GM10266 (cell line): ENCODE measurements around the gene FAM184B.
"Not testable (repeated sequence)": the region's sequence is repeated elsewhere in the genome, so short reads cannot be mapped to it uniquely, and the experiment has no call there.

ENCODE experiments used
- DNase-seq: peaks from one replicate; pipeline ENCODE4 v3.0.0; 2012; ENCODE audit errors: extremely low spot score
- CTCF ChIP-seq: IDR thresholded peaks from 2 replicates; pipeline ENCODE4 v1.5.1; 2012; ENCODE audit warnings: mild to moderate bottlenecking, low read depth; ENCODE audit not compliant: control insufficient read depth, insufficient read depth; ENCODE audit errors: missing control alignments

FAM184B gene

GRCh38 chr4:17688011-17688441 is 93.4 kb downstream of the FAM184B start:
- no peak for TF ChIP-seq CTCF
- no peak for DNase-seq

- DNase-seq = no peak
- TF ChIP-seq CTCF = no peak
These were observed 94.1 kb downstream of the FAM184B start for GRCh38 chr4:17687237-17687857.

DNA sequence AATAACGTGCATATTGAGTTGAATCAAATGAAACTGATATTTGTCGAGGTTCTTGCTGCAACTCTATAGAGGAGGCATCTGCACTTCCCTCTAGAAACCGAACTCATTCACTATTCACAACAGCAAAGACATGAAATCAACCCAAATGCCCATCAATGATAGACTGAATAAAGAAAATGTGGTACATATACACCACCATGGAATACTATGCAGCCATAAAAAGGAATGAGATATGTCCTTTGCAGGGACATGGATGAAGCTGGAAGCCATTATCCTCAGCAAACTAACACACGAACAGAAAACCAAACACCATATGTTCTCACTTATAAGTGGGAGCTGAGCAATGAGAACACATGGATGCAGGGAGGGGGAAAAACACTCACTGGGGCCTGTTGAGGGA is 96.8 kb downstream of the FAM184B start:
- not testable (repeated sequence) for DNase-seq

DNA sequence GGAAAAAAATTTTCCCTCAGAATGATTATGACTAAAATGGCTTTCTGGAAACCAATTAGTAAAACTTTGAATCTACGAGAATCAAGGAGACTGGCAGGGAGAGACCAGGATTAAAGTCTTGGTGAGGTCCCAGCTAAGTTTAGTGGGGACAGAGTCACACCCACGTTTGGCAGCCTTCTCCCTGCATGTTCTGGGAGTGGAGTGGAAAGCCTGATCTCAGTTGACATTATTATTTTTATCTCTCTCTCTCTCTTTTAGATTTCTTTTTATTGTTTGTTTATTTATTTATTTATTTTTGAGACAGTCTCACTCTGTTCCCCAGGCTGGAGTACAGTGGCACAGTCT is 99.2 kb downstream of the FAM184B start:
- no peak for DNase-seq
- no peak for TF ChIP-seq CTCF

- no peak for TF ChIP-seq CTCF
- no peak for DNase-seq
These were observed 99.9 kb downstream of the FAM184B start for GRCh38 chr4:17681281-17682221.

GRCh38 chr4:17680559-17681280 is 100.7 kb downstream of the FAM184B start:
- no peak for TF ChIP-seq CTCF
- DNase-seq = no peak

- DNase-seq = no peak
- no peak for TF ChIP-seq CTCF
These were observed 111.0 kb downstream of the FAM184B start for GRCh38 chr4:17670423-17670822.
